ENCODE measurements around the gene FBXL2.
"Not testable (repeated sequence)": the region's sequence is repeated elsewhere in the genome, so short reads cannot be mapped to it uniquely, and the experiment has no call there.

FBXL2 gene

DNA sequence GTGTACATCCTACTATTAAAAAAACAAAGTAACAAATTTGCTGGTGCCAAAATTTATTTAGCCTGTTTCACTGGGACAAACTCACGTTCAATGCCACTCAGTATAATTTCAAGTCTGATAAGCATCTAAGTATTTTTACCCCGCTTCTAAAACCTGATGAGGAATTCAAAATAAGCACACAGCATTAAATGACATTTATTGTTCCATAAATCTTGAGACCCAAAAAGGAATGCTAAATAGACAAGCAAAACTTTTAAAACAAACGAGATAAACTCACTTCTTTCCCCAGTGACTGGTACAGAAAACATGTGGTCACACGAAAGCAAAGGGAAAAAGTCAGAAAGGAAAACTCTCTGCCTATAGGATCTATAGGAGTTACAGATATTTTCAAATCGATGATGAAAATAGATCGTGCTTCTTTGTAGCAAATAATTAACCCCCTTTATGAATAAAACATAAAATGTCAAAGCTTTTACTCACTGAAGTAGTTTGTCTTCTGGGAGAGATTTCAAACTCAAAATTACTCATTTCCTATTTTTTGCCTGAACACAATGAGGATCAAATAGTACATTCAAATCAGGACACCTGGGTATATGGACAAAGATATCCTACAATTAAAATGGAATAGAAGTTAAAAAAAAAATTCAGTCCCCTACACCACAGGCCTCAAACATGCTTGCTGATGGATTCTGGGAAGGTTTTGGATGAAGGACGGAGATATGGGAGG, 111.3 kb downstream of the FBXL2 start:
- no peak for DNase-seq

- no peak for DNase-seq
Observed at GRCh38 chr3:33389908-33390307, 112.7 kb downstream of the FBXL2 start.

DNA sequence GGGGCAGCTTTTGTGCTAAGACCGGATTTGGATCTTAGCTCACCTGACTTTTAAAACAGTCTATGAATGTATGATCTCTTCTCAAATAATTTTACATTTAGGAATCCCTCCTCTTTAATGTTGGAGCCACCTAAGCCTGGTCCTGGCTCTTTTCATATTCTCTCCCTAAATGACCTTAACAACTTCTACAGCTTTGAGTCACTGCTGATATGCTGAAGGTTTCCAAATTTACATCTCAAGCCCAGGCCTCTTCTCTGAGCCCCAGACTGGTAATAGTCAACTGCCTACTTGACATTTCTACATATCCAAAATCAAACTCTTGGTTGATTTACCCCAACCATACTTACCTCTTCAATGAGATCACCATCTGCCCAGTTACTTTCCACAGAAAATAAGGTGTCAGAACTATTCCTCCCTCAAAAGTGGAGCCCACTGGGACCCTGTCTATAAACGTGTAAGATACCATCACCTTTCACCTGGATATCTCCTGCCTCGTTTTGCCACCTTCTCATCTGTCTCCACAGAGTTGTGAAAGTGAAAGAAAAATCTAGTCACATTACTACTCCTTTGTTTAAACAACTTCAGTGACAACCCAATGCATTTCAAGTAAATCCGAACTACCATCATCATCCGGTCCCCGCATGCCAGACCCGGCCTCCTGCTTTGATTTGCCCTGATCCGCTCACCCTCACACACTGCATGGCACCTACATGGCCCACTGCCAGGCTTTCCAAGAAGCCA, 114.2 kb downstream of the FBXL2 start:
- DNase-seq = no peak

DNA sequence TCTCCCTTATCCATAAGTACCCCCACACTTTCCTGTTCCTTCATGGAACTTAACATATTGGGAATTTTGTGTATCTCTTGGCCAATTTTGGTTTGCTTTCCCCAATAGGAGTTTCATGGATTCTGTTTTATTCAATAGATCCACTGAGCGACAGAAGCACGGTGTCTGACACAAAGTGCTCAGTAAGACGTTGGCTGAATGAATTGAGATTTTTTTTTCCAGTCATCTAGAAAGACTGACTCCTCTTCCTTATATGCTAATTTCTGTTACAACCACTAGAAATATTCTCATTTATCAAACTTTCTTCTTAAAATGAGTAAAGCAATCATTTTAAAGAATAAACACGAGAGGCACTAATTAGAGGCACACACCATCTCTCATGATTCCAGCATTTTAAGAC, 114.9 kb downstream of the FBXL2 start:
- no peak for DNase-seq

DNA sequence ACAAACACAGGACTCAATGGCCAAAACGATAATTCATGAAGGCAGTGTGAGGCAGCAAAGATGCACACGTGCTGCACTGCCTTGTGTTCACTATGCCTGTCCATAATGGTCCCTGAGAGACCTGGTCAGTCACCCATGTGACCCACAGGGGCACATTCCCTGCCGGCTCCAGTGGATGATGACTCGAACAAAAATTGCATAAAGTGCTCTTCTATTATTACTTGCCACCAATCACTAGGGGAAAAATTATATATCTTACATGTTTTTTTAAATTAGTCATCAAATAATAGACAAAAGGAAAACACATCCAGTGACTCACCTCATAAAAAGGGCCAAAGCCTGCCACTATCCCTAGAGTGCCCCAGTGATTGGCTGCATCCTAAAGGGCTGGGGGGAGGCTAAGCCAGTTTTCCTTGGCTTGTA, 115.5 kb downstream of the FBXL2 start:
- DNase-seq = no peak

GRCh38 chr3:33394403-33395054, 117.3 kb downstream of the FBXL2 start:
- DNase-seq = no peak

GRCh38 chr3:33395900-33396299, 118.7 kb downstream of the FBXL2 start:
- DNase-seq = no peak

DNA sequence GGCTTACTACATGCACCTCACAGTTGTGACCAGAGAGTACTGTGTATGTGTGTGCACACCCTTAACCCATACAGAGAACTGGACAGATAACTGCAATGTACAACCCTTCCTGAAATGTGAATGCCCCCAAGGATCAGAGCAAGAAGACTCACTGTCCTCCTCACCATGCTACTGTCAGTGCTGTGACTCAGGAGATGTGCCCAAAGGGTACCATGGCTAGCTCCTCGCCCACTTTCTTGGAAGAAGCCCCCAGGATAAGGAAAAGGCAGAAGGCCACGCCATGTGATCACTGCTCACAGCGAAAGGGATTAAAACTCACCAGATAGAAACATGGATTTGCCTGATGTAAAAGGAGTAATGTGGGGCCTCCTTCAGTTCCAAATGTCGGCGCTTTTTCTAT, 121.2 kb downstream of the FBXL2 start:
- no peak for DNase-seq

GRCh38 chr3:33401781-33402180, 124.5 kb downstream of the FBXL2 start:
- no peak for DNase-seq

- no peak for DNase-seq
Observed at GRCh38 chr3:33402936-33403335, 125.7 kb downstream of the FBXL2 start.

DNA sequence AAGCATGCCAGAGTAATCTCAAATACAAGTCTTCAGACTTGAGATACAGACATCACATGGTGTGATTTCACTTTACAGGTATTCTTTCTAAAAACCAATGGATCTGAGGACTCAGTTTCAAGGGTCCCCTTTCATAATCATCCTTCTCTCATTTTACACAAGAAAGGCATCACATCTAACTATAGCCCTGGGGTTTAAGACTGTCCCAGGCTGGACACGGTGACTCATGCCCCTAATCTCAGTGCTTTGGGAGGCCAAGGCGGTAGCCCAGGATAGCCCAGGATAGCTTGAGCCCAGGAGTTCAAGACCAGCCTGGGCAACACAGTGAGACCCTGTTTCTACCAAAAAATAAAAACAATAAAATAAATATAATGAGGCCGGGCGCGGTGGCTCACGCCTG, 126.5 kb downstream of the FBXL2 start:
- DNase-seq = no peak

- not testable (repeated sequence) for DNase-seq
Observed at GRCh38 chr3:33410816-33411215, 133.6 kb downstream of the FBXL2 start.

DNA sequence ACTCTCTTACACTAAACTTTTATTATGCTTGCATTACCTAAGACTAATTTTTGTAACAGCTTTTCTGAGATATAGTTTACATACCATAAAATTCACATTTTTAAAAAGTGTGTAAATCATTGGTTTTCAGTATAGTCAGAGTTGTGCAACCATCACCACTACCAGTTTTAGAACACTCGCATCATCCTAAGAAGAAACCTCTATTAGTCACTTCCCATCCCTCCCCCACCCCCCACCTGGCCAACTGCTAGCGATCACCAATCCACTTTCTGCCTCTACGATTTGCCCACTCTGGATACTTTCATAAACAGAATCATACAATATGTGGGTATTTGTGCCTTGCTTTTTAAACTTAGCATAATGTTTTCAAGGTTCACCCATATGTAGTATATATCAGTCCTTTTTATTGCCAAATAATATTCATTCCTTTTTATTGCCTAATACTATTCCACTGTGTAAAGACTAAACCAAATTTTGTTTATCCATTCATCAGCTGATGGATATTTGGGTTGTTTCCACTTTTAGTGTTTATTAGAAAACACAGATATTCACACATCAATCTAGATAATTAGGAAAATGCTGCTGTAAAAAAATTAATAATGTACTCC, 139.9 kb downstream of the FBXL2 start:
- no peak for DNase-seq

- no peak for DNase-seq
Observed at GRCh38 chr3:33419948-33420347, 142.7 kb downstream of the FBXL2 start.

DNA sequence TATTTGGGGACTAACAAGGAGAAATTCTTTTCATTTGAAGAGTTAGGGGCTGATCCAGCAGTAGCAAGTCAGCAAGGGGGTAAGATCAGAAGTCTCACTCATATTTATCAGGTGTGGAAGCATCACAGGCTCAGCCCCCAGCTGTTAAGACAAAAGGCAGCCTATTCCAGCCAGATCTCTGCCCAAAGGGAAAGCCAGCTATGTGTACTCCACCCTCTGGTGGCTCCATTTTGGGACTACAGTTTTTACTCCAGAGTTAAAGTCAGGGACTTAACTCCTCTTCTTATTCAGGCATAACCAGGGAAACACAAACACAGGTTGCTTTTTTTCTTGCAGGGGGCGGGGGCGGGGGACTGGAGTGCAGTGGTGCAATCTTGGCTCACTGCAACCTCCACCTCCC, 143.7 kb downstream of the FBXL2 start:
- no peak for DNase-seq

- DNase-seq = no peak
Observed at GRCh38 chr3:33424606-33425452, 147.6 kb downstream of the FBXL2 start.

DNA sequence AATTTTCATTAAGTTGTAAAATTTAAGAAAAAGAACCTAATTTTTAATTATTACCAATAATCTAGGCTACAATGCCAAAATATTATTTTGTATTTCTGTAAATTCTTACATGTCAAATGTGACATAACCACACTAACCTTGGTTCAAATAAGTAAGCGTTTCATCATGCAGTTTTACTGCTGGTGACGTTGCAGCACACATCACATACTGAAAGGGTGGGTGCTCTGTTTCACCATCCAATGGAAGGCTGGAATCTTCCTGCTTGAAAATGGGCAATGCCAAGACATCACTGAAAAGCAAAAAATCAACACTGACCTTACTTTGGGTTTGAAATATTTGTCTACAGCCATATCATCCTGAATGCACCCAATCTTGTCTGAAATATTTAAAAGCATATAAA, 148.2 kb downstream of the FBXL2 start:
- DNase-seq = no peak

- DNase-seq = no peak
Observed at GRCh38 chr3:33426068-33426467, 148.8 kb downstream of the FBXL2 start.

DNA sequence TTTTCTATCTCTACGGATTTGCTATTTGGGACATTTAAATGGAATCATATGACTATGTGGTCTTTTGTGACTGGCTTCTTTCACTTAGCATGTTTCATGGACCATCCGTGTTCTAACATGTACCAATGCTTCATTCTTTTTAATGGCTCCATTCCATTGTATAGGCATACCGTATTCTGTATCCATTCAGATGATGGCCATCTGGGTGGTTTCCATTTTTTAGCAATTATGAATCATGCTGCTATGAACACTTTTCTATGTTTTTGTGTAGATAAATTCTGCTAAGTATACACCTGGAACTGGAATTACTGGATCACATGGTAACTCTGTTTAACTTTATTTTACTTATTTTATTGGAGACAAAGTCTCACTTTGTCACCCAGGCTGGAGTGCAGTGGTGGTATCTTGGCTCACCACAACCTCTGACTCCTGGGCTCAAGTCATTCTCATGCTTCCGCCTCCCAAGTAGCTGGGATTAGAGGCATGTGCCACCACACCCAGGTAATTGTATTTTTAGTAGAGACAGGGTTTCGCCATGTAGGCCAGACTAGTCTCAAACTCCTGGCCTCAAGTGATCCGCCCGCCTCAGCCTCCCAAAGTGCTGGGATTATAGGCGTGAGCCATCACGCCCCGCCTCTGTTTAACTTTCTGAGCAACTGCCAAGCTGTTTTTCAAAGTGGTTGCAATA, 149.5 kb downstream of the FBXL2 start:
- no peak for DNase-seq

DNA sequence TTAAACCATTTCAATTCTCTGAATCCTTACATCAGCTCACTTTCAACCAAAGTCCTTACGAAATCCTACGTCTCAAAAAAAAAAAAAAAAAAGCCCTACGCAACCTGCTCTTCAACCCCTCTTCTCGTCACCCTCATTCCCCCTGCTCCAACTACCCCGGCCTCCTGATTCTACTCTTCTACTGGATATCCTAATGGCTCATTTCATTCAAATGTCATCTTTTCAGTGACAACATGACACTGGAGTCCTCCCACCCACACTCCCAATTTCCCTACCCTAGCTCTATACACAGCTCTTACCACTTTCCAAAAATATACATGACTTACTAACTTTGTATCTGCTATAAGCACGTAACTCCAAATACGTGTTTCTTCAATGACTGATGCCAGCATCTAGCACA, 151.5 kb downstream of the FBXL2 start:
- DNase-seq = no peak

- DNase-seq = not testable (repeated sequence)
Observed at GRCh38 chr3:33429306-33429705, 152.1 kb downstream of the FBXL2 start.

DNA sequence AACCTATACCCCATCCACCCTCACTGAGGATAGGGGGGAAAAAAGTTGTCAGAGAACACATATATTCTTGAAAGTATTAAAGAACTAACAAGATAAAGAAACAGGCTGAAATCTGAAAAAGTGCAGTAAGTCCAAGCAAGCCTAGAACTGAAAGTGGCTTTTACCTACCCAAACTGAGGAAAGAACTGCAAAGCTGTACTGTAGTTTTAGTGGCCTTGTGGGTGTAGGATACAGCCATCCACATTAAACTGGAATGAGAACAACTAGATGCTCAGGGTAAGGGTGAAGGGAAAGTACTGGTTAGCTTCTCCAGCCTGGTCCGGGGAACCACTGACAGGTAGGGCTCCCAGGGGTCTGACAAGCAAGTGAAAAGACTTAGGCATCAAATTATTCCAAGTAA, 152.8 kb downstream of the FBXL2 start:
- DNase-seq = no peak
